Transverse colon (tissue), 4 donors: Measurements from ENCODE around the gene TMEM175.

Experiments
- CTCF ChIP-seq, 5 experiments: fragments of 200-600 bp in 3 of 5; fragments of 450-650 bp in 2 of 5; sonication (generic) in 3 of 5; IDR thresholded peaks; 1 replicate in 2 of 5; 2 replicates in 3 of 5; pipeline ENCODE4 v1.5.1; 2016 to 2017; ENCODE audit warnings: antibody characterized with exemption in 5 of 5, inconsistent platforms in 3 of 5, mild to moderate bottlenecking in 2 of 5, moderate library complexity in 1 of 5
- EP300 ChIP-seq: sonication (generic); formaldehyde crosslinking; IDR thresholded peaks from one replicate; pipeline ENCODE4 v1.6.1; 2017; ENCODE audit warnings: antibody characterized with exemption, low read depth
- POLR2A ChIP-seq: fragments of 450-650 bp; IDR thresholded peaks from one replicate; pipeline ENCODE4 v1.6.1; 2016; ENCODE audit warnings: antibody characterized with exemption, mild to moderate bottlenecking, moderate library complexity
- POLR2AphosphoS5 ChIP-seq, 3 donors: sonication (generic); formaldehyde crosslinking; IDR thresholded peaks; one replicate each; pipeline ENCODE4 v1.6.1; 2016; ENCODE audit warnings: antibody characterized with exemption in 3 of 3

GRCh38 chr4:898869-899555 is 33.2 kb upstream of the TMEM175 start:
- TF ChIP-seq CTCF (IDR thresholded peaks at IDR 0.05) (no peak), POLR2AphosphoS5 (IDR thresholded peaks at IDR 0.05) (no peak), POLR2A (no peak), EP300 (no peak)
